ENCODE data around the gene RFX8. TPM values are rescaled to one million over a fixed set of nuclear protein-coding genes. Genes with fewer than 3 reads are reported as not detected.
"Not testable (repeated sequence)": the region's sequence is repeated elsewhere in the genome, so short reads cannot be mapped to it uniquely, and the experiment has no call there.

RFX8 gene
- polyA plus RNA-seq, 4 donors = 0.27 to 1.7 (median 0.91) TPM

GRCh38 chr2:101492936-101493473, 18.1 kb upstream of the RFX8 start:
- no peak for DNase-seq (ENCODE audit: low read depth in 4 of 4, low spot score in 2 of 4)

- no peak for DNase-seq (ENCODE audit: low read depth in 4 of 4, low spot score in 2 of 4)
Observed at GRCh38 chr2:101486994-101487393, 12.1 kb upstream of the RFX8 start.

GRCh38 chr2:101486258-101486701, 11.4 kb upstream of the RFX8 start:
- DNase-seq (ENCODE audit: low read depth in 4 of 4, low spot score in 2 of 4) = no peak

GRCh38 chr2:101485856-101486255, 10.9 kb upstream of the RFX8 start:
- no peak for DNase-seq (ENCODE audit: low read depth in 4 of 4, low spot score in 2 of 4)

- no peak for DNase-seq (ENCODE audit: low read depth in 4 of 4, low spot score in 2 of 4)
Observed at GRCh38 chr2:101480764-101481163, 5.9 kb upstream of the RFX8 start.

- DNase-seq (ENCODE audit: low read depth in 4 of 4, low spot score in 2 of 4) = no peak
Observed at GRCh38 chr2:101479810-101480209, 4.9 kb upstream of the RFX8 start.

GRCh38 chr2:101479328-101479727, 4.4 kb upstream of the RFX8 start:
- no peak for DNase-seq (ENCODE audit: low read depth in 4 of 4, low spot score in 2 of 4)

GRCh38 chr2:101478181-101479001, 3.5 kb upstream of the RFX8 start:
- no peak for DNase-seq (ENCODE audit: low read depth in 4 of 4, low spot score in 2 of 4)

DNA sequence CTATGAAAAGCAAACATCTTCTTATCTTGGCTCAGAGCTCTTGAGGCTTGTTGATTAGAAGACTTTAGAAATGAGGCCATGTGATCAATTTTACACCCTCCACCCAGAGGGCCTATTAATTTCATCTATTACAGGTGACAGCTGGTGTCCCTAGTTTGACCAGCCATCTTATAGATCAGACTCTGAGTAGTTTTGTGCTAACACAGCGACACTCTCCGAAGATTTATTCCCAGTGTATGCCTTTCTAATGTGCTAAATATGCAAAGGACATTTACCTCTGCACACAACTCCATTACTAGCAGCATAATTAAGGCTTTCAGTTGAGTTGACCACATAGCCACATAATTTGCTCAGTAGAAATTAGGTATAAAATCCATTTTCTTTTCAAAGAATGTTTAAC, 2.6 kb upstream of the RFX8 start:
- DNase-seq (ENCODE audit: low read depth in 4 of 4, low spot score in 2 of 4) = no peak

GRCh38 chr2:101476605-101477208, 1.8 kb upstream of the RFX8 start:
- DNase-seq (ENCODE audit: low read depth in 4 of 4, low spot score in 2 of 4) = no peak

DNA sequence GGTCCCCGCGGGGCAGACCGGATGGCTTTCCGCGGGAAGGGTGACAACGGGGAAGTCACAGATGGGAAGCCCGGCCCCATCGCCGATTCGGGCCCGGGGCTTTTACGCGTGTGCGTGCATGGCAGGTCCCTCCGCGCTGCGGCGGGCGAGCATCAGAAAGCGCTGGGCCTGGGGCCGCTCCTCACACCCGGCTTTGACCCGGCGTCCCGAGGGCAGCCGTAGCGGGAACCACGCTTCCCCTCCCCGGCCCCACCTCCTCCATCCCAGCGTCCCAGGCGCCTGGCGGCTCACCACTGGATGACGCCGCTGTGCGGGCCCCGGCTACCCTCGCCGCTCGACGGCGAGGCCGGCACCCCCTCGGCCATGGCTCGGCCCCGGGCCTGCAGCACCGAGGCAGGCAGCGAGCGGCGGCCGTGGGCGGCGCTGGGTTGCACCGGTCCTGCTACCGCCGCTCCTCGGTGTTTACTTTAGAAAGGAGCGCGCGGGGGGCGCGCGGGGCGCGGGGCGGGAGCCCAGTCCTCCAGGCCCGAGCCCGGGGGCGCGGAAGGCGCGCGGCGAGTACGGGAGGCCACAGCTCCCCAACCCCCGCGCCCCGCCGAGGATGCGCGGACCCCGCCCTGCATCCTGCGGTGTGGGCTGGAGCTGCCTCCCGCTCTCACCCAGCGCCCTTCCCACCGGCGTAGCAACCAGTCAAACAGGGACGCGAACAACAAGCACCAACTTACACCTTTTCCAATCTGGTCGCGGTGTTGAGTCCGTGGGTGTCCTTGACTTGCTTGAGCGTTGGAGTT, 806 bp downstream of the RFX8 start:
- DNase-seq (ENCODE audit: low read depth in 4 of 4, low spot score in 2 of 4) = peak in 1 of 4 donors; percentile 27

DNA sequence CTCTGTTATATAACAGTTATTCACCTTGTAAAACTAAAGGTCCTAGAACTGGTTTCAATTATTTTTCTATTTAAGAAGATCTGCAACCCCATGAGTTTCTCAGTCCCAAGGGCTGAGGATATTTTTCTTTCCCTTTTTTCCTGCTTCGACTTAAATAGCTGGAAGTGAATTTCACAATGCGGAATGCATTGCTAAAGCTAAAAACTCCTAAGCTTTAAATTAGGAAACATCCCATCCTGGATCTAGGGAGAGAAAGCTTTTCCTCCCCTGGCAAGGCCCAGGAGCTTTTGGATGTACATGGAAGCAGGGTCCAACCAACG, 1.4 kb downstream of the RFX8 start:
- no peak for DNase-seq (ENCODE audit: low read depth in 4 of 4, low spot score in 2 of 4)

DNA sequence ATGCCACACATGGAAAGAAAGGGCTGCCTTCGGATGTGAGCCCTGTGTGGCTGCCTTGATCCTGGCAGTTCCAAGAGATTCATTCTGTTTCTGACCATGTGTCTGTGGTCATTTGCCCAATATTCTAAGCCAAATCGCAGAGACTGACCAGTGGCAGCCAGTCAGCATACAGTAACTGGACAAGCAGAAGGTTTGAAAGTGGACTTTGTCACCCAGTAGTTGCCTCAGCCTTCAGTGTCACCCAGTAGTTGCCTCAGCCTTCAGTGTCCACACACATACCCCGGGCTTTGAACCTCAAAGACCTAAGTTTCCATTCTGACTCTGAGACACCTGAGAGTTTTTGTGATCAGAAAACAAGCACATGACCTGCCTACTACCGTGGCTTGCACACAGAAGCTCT, 5.0 kb downstream of the RFX8 start:
- DNase-seq (ENCODE audit: low read depth in 4 of 4, low spot score in 2 of 4) = no peak

DNA sequence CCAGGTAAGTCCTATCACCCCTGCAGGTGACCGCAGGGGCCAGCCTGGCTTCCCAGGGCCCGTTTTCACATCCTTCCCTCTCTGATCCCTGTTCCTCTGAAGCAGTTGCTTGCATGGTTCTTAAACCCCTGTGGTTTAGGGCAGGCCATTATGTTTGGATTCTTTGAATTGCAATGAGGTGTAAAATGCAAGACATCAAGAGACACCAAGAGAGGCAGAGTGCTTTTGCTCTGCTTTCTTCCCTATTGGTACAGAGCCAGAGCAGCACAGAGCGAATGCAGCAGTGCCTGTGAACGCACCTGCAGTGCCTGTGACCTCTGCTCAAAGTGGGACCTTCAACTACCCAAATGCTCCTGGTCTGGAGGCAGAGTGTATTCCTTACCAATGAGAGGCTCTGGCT, 7.6 kb downstream of the RFX8 start:
- no peak for DNase-seq (ENCODE audit: low read depth in 4 of 4, low spot score in 2 of 4)

DNA sequence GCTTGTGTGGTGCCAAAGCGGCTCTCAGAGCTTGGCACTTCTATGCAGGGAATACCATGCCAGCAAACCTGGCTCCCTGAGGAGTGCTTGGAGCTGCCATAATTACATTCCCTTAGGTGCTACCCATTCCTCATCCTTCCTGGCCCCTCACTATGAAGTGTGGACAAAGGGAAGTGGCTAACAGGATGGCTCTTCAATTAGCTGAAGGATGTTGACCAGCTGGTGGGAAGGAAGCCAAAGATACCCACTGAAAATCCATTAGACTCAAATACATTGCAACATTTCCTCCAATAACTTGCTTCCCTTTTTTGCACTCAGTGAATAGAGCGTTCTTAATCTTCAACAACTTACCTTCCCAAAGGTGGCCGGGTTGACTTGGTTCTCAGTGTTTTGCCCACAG, 8.5 kb downstream of the RFX8 start:
- DNase-seq (ENCODE audit: low read depth in 4 of 4, low spot score in 2 of 4) = no peak

GRCh38 chr2:101464841-101465240, 10.1 kb downstream of the RFX8 start:
- no peak for DNase-seq (ENCODE audit: low read depth in 4 of 4, low spot score in 2 of 4)

GRCh38 chr2:101463911-101464641, 10.8 kb downstream of the RFX8 start:
- no peak for DNase-seq (ENCODE audit: low read depth in 4 of 4, low spot score in 2 of 4)

DNA sequence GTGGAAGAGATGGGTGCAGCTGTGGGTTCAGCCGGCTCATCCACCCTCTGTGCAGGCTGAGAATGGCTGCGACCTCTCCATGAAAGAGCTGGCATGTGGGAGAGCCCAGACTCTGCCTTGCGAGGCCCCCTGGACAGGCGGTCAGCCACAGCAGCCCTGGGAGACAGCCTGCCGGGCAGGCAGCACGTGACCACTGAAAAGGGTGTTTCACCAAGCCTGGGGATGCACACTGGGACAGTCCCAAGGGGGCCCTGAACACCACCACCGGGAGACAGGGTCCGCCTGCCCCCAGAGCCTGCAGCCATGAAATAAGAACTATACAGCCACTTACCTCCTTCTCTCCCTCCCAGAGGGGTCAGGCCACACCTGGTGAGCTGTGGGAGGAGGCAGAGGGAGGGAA, 11.5 kb downstream of the RFX8 start:
- no peak for DNase-seq (ENCODE audit: low read depth in 4 of 4, low spot score in 2 of 4)

DNA sequence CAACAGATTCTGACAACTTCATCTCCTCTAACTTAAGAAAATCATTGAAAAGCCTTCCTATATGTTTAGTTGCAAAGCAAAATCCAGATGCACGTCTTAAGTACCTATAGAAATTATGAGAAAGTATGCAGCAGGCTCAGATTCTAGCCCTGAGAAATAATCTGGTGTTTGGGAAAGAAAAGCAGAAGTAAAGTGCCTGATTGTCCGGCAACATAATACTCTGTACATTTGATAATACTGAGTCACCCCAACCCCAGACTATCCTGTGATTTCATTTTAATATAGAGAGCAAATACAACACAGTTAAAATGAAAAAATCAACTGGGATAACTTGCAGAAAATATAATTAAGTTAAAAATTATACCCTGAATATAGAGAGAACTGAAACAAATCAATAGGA, 13.5 kb downstream of the RFX8 start:
- no peak for DNase-seq (ENCODE audit: low read depth in 4 of 4, low spot score in 2 of 4)

DNA sequence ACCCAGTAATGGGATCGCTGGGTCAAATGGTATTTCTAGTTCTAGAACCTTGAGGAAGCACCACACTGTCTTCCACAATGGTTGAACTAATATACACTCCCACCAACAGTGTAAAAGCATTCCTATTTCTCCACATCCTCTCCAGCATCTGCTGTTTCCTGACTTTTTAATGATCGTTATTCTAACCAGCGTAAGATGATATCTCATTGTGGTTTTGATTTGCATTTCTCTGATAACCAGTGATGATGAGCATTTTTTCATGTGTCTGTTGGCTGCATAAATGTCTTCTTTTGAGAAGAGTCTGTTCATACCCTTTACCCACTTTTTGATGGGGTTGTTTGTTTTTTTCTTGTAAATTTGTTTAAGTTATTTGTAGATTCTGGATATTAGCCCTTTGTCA, 20.5 kb downstream of the RFX8 start:
- DNase-seq (ENCODE audit: low read depth in 4 of 4, low spot score in 2 of 4) = not testable (repeated sequence)

GRCh38 chr2:101450965-101451364, 23.9 kb downstream of the RFX8 start:
- no peak for DNase-seq (ENCODE audit: low read depth in 4 of 4, low spot score in 2 of 4)

Data from left renal cortex interstitium (tissue), 4 donors.